ENCODE results near the gene FTSJ1. TPM values are rescaled to one million over a fixed set of nuclear protein-coding genes. Genes with fewer than 3 reads are reported as not detected.

Gene FTSJ1
- total RNA-seq, 1 donor from 2014 or later, result 154 TPM

GRCh38 chrX:48508400-48509244 lies 32.6 kb downstream of the FTSJ1 start, which contains the start of gene PORCN:
Gene PORCN, plus strand, starts transcription at chrX:48508992. Its CDS starts 829 bp downstream, at chrX:48509821.
- DNase-seq (ENCODE audit: low read depth) (peak; percentile 31), FAIRE-seq (no peak)
- no peaks in the 10 kb centered on the region for H3K27me3 ChIP-seq (ENCODE audit: control insufficient read depth, insufficient read depth, low read length)
- H3K4me3 ChIP-seq (ENCODE audit: low read depth, low read length), result peak within 1 kb of the TSS; percentile 73
- TF ChIP-seq, protein P1, sequence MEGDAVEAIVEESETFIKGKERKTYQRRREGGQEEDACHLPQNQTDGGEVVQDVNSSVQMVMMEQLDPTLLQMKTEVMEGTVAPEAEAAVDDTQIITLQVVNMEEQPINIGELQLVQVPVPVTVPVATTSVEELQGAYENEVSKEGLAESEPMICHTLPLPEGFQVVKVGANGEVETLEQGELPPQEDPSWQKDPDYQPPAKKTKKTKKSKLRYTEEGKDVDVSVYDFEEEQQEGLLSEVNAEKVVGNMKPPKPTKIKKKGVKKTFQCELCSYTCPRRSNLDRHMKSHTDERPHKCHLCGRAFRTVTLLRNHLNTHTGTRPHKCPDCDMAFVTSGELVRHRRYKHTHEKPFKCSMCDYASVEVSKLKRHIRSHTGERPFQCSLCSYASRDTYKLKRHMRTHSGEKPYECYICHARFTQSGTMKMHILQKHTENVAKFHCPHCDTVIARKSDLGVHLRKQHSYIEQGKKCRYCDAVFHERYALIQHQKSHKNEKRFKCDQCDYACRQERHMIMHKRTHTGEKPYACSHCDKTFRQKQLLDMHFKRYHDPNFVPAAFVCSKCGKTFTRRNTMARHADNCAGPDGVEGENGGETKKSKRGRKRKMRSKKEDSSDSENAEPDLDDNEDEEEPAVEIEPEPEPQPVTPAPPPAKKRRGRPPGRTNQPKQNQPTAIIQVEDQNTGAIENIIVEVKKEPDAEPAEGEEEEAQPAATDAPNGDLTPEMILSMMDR (IDR thresholded peaks at IDR 0.05; ENCODE audit: insufficient read depth, low read length, severe bottlenecking), result no peak
- peaks cover 2% of the 10 kb centered on the region for H3K36me3 ChIP-seq (ENCODE audit: control insufficient read depth, insufficient read depth, low read length)

- Histone ChIP-seq H3K27me3 (ENCODE audit: control insufficient read depth, insufficient read depth, low read length) (no peaks in the 10 kb centered on the region), H3K4me3 (ENCODE audit: low read depth, low read length) (peak overlapping the region; percentile 73), H3K36me3 (ENCODE audit: control insufficient read depth, insufficient read depth, low read length) (peaks cover 2% of the 10 kb centered on the region)
- DNase-seq (ENCODE audit: low read depth) (no peak), FAIRE-seq (no peak)
- TF ChIP-seq, protein P1 (IDR thresholded peaks at IDR 0.05; ENCODE audit: insufficient read depth, low read length, severe bottlenecking), result no peak
Observed at GRCh38 chrX:48509245-48509590, 33.2 kb downstream of the FTSJ1 start.

DNA sequence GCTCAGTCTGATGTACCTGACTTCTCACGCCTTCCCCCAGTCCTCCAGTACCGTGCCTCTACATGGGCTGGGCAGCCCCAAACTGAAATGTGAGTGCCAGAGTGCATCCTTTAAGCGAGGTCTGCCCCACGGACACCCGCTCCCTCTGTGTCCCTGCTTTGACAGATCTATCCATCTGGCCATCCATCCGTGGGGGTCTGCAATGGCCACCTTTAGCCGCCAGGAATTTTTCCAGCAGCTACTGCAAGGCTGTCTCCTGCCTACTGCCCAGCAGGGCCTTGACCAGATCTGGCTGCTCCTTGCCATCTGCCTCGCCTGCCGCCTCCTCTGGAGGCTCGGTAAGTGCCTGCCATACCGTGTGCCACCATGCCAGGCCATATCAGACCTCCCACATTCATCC lies 33.6 kb downstream of the FTSJ1 start:
- FAIRE-seq, result no peak
- Histone ChIP-seq H3K4me3 (ENCODE audit: low read depth, low read length) (peak overlapping the region; percentile 73), H3K36me3 (ENCODE audit: control insufficient read depth, insufficient read depth, low read length) (peaks cover 2% of the 10 kb centered on the region), H3K27me3 (ENCODE audit: control insufficient read depth, insufficient read depth, low read length) (no peaks in the 10 kb centered on the region)
- DNase-seq (ENCODE audit: low read depth), result no peak
- TF ChIP-seq, protein P1 (IDR thresholded peaks at IDR 0.05; ENCODE audit: insufficient read depth, low read length, severe bottlenecking), result no peak

DNA sequence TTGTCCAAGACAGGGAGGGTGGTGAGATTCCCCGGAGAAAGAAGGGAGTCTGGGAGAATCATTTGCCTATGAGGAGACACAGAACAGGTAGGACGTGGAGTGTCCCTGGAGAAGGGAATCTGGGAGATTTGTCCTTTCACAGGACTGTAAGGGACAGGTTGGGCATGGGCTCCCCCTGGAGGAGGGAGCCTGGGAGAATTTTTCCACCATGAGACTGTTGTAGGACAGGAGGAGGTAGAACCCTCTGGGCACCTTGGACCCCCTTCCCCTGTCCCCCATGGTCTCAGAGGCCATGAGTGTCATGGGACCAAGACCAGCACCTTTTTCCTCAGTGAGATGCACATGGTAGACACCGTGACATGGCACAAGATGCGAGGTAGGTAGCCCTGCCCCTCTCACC lies 35.6 kb downstream of the FTSJ1 start:
- peaks cover 6% of the 10 kb centered on the region for H3K36me3 ChIP-seq (ENCODE audit: control insufficient read depth, insufficient read depth, low read length)
- FAIRE-seq (no peak), DNase-seq (ENCODE audit: low read depth) (no peak)
- TF ChIP-seq, protein P1 (IDR thresholded peaks at IDR 0.05; ENCODE audit: insufficient read depth, low read length, severe bottlenecking), result peak; percentile 48
- H3K4me3 ChIP-seq (ENCODE audit: low read depth, low read length), result no peak overlapping the region
- H3K27me3 ChIP-seq (ENCODE audit: control insufficient read depth, insufficient read depth, low read length), result no peaks in the 10 kb centered on the region

GRCh38 chrX:48512371-48512935 lies 36.5 kb downstream of the FTSJ1 start:
- no peaks in the 10 kb centered on the region for H3K27me3 ChIP-seq (ENCODE audit: control insufficient read depth, insufficient read depth, low read length)
- TF ChIP-seq, protein P1 (IDR thresholded peaks at IDR 0.05; ENCODE audit: insufficient read depth, low read length, severe bottlenecking), result no peak
- FAIRE-seq, result no peak
- H3K36me3 ChIP-seq (ENCODE audit: control insufficient read depth, insufficient read depth, low read length), result peaks cover 8% of the 10 kb centered on the region
- no peak overlapping the region for H3K4me3 ChIP-seq (ENCODE audit: low read depth, low read length)
- DNase-seq (ENCODE audit: low read depth), result no peak
